Left renal pelvis (tissue), 4 donors: ENCODE results near the gene LIF. TPM values are rescaled to one million over a fixed set of nuclear protein-coding genes. Genes with fewer than 3 reads are reported as not detected.
"Not testable (repeated sequence)": the region's sequence is repeated elsewhere in the genome, so short reads cannot be mapped to it uniquely, and the experiment has no call there.

Experiments
- DNase-seq, 4 donors: peaks; one replicate each; pipeline ENCODE4 v3.0.0-alpha.2; 2013; ENCODE audit warnings: low read depth in 4 of 4, low spot score in 3 of 4
- polyA plus RNA-seq, 4 donors: library from polyadenylated mRNA; unstranded; fragments of 120-200 nt; gene quantifications; one replicate each; pipeline ENCODE4 v1.2.1, GENCODE V29; 2013; ENCODE audit not compliant: insufficient read length in 4 of 4

The LIF gene
- polyA plus RNA-seq, 4 donors, result 1.6 to 2.3 (median 1.8) TPM

- no peak for DNase-seq
These were observed 33.5 kb downstream of the LIF start for GRCh38 chr22:30212996-30213441.

GRCh38 chr22:30212363-30212995 is 34.1 kb downstream of the LIF start:
- DNase-seq, result no peak

GRCh38 chr22:30211124-30211820 is 35.3 kb downstream of the LIF start:
- DNase-seq, result no peak

GRCh38 chr22:30210235-30210909 is 36.2 kb downstream of the LIF start:
- DNase-seq, result no peak

- DNase-seq, result no peak
These were observed 36.9 kb downstream of the LIF start for GRCh38 chr22:30209642-30210041.

- DNase-seq, result no peak
These were observed 37.6 kb downstream of the LIF start for GRCh38 chr22:30208631-30209603.

- DNase-seq, result no peak
These were observed 39.6 kb downstream of the LIF start for GRCh38 chr22:30206944-30207343.

GRCh38 chr22:30205281-30206115 is 41.1 kb downstream of the LIF start:
- no peak for DNase-seq

- DNase-seq, result no peak
These were observed 41.8 kb downstream of the LIF start for GRCh38 chr22:30204742-30205111.

- no peak for DNase-seq
These were observed 42.4 kb downstream of the LIF start for GRCh38 chr22:30204015-30204741.

GRCh38 chr22:30202531-30203006 is 44.0 kb downstream of the LIF start:
- peak in 1 of 4 donors; percentile 51 for DNase-seq

GRCh38 chr22:30201945-30202344 is 44.6 kb downstream of the LIF start:
- no peak for DNase-seq

- not testable (repeated sequence) for DNase-seq
These were observed 45.7 kb downstream of the LIF start for GRCh38 chr22:30200905-30201304.

- no peak for DNase-seq
These were observed 47.6 kb downstream of the LIF start for GRCh38 chr22:30198921-30199320.

GRCh38 chr22:30198152-30198825 is 48.3 kb downstream of the LIF start:
- DNase-seq, result no peak

- no peak for DNase-seq
These were observed 49.2 kb downstream of the LIF start for GRCh38 chr22:30197389-30197788.

- no peak for DNase-seq
These were observed 49.7 kb downstream of the LIF start for GRCh38 chr22:30196880-30197336.

- DNase-seq, result peak; percentile 64 to 85 (median 74)
These were observed 50.2 kb downstream of the LIF start for GRCh38 chr22:30196141-30196879.
